Measurements from ENCODE around the gene CPN2. TPM values are rescaled to one million over a fixed set of nuclear protein-coding genes. Genes with fewer than 3 reads are reported as not detected.

The CPN2 gene
- total and polyA plus RNA-seq, 2 of the 13 experiments (the other 11 are each of a cell fraction or from before 2014, with no cell fraction given), result 26.7 to 27.7 TPM

DNA sequence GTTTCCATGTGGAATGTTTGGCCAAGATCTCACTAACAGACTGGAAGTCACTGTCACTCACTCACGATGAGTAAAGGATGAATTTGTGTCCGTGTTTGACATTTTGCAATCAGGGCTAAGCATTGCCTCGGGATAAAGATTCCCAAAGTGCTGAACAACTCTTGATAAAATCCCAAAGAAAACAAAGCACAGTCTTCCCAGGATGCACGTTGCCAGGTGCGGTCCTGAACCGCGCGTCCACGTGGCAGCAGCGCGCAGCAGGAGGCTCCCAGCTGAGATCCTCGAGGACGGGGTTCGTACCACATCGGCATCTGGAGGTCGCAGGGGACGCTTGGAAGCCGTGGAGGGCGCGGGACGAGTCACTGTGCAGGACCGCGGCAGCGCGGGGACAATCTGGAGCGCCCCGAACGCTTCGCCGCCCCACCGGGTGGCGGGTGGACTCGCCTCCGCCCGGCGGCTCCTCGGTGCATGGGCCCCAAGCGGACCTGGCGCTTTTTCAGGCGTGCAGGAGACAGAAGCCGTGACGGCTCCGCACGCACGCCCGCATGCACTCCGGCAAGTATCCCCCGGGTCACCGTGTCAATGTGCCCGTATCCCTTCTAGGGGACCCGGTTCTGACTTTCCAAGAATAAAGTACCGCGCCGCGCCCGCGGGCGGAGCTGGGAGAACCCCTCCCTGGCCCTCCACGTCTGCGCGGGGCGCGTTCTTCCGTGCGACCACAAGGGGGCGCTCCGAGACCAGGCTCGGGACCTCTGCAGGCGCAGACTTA, 17.7 kb downstream of the CPN2 start (continued):
- no peak for TF ChIP-seq U2AF2 (IDR thresholded peaks at IDR 0.05; ENCODE audit: low read depth, low read length)
- TF ChIP-seq CSRNP2 (CRISPR knock-in tag; conservative IDR thresholded peaks at IDR 0.05; ENCODE audit: low read depth), result no peak
- TF ChIP-seq ARNT (IDR thresholded peaks at IDR 0.05), result no peak
- 0 out of 2 replicates have a peak, but pooled peaks have one; percentile 55 for TF ChIP-seq ZFP36L2 (CRISPR knock-in tag; IDR thresholded peaks at IDR 0.05)
- peak; percentile 83; the same call in 1 of the 2 replicates for TF ChIP-seq ZNF256 (CRISPR knock-in tag; conservative IDR thresholded peaks at IDR 0.05)
- no peak for TF ChIP-seq NR2F2 (IDR thresholded peaks at IDR 0.05; ENCODE audit: borderline replicate concordance, low read depth)
- peak; percentile 94; the same call in 1 of the 2 replicates for TF ChIP-seq SNAI1 (CRISPR knock-in tag; IDR thresholded peaks at IDR 0.05; ENCODE audit: borderline replicate concordance)
- TF ChIP-seq, protein P1, sequence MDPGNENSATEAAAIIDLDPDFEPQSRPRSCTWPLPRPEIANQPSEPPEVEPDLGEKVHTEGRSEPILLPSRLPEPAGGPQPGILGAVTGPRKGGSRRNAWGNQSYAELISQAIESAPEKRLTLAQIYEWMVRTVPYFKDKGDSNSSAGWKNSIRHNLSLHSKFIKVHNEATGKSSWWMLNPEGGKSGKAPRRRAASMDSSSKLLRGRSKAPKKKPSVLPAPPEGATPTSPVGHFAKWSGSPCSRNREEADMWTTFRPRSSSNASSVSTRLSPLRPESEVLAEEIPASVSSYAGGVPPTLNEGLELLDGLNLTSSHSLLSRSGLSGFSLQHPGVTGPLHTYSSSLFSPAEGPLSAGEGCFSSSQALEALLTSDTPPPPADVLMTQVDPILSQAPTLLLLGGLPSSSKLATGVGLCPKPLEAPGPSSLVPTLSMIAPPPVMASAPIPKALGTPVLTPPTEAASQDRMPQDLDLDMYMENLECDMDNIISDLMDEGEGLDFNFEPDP (CRISPR knock-in tag; conservative IDR thresholded peaks at IDR 0.05), result 0 out of 2 replicates have a peak, but pooled peaks have one; percentile 94
- TF ChIP-seq ETV6 (CRISPR knock-in tag; conservative IDR thresholded peaks at IDR 0.05), result no peak; the same call in 1 of the 2 replicates
- TF ChIP-seq ZNF790 (CRISPR knock-in tag; IDR thresholded peaks at IDR 0.05; ENCODE audit: borderline replicate concordance), result peak; percentile 95; the same call in 1 of the 2 replicates
- TF ChIP-seq, protein P2, sequence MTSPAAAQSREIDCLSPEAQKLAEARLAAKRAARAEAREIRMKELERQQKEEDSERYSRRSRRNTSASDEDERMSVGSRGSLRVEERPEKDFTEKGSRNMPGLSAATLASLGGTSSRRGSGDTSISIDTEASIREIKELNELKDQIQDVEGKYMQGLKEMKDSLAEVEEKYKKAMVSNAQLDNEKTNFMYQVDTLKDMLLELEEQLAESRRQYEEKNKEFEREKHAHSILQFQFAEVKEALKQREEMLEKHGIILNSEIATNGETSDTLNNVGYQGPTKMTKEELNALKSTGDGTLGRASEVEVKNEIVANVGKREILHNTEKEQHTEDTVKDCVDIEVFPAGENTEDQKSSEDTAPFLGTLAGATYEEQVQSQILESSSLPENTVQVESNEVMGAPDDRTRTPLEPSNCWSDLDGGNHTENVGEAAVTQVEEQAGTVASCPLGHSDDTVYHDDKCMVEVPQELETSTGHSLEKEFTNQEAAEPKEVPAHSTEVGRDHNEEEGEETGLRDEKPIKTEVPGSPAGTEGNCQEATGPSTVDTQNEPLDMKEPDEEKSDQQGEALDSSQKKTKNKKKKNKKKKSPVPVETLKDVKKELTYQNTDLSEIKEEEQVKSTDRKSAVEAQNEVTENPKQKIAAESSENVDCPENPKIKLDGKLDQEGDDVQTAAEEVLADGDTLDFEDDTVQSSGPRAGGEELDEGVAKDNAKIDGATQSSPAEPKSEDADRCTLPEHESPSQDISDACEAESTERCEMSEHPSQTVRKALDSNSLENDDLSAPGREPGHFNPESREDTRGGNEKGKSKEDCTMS (CRISPR knock-in tag; conservative IDR thresholded peaks at IDR 0.05), result no peak
- TF ChIP-seq ZNF513 (CRISPR knock-in tag; conservative IDR thresholded peaks at IDR 0.05), result no peak
- TF ChIP-seq HNRNPL (IDR thresholded peaks at IDR 0.05; ENCODE audit: low read depth, low read length), result peak; percentile 52; the same call in 1 of the 2 replicates
- TF ChIP-seq NFATC3 (CRISPR knock-in tag; IDR thresholded peaks at IDR 0.05), result peak; percentile 93; the same call in 1 of the 2 replicates
- TF ChIP-seq ZNF235 (CRISPR knock-in tag; IDR thresholded peaks at IDR 0.05; ENCODE audit: borderline replicate concordance), result peak; percentile 98; the same call in 1 of the 2 replicates
- TF ChIP-seq ZNF281 (CRISPR knock-in tag; IDR thresholded peaks at IDR 0.05; ENCODE audit: borderline replicate concordance), result peak; percentile 66; the same call in 1 of the 2 replicates
- TF ChIP-seq NFE2L1 (CRISPR knock-in tag; IDR thresholded peaks at IDR 0.05; ENCODE audit: borderline replicate concordance), result peak; percentile 74
- TF ChIP-seq ZNF460 (CRISPR knock-in tag; IDR thresholded peaks at IDR 0.05; ENCODE audit: borderline replicate concordance), result no peak
